ENCODE results near the gene MAML1.

MAML1 gene

GRCh38 chr5:179793468-179794139 lies 61.0 kb downstream of the MAML1 start, which contains the start of gene LTC4S:
LTC4S (plus strand) TSS chr5:179793986; CDS start chr5:179794081, 95 bp downstream.
- peak; percentile 36 for DNase-seq (ENCODE audit: low read depth)

GRCh38 chr5:179794171-179794570 lies 61.5 kb downstream of the MAML1 start:
- no peak for DNase-seq (ENCODE audit: low read depth)

GRCh38 chr5:179794575-179794974 lies 62.0 kb downstream of the MAML1 start:
- no peak for DNase-seq (ENCODE audit: low read depth)

- DNase-seq (ENCODE audit: low read depth), result no peak
Measured at GRCh38 chr5:179795049-179795862, 62.6 kb downstream of the MAML1 start.

- peak; percentile 83 for DNase-seq (ENCODE audit: low read depth)
Measured at GRCh38 chr5:179795863-179796833, 63.5 kb downstream of the MAML1 start.

- no peak for DNase-seq (ENCODE audit: low read depth)
Measured at GRCh38 chr5:179796877-179797608, 64.4 kb downstream of the MAML1 start.

GRCh38 chr5:179797741-179798140 lies 65.1 kb downstream of the MAML1 start:
- DNase-seq (ENCODE audit: low read depth), result no peak

GRCh38 chr5:179798144-179798770 lies 65.6 kb downstream of the MAML1 start:
- DNase-seq (ENCODE audit: low read depth), result no peak

GRCh38 chr5:179798771-179799643 lies 66.4 kb downstream of the MAML1 start:
- DNase-seq (ENCODE audit: low read depth), result no peak

GRCh38 chr5:179799644-179799973 lies 67.0 kb downstream of the MAML1 start:
- DNase-seq (ENCODE audit: low read depth), result no peak

GRCh38 chr5:179800071-179800695 lies 67.6 kb downstream of the MAML1 start:
- no peak for DNase-seq (ENCODE audit: low read depth)

- DNase-seq (ENCODE audit: low read depth), result no peak
Measured at GRCh38 chr5:179800696-179801201, 68.1 kb downstream of the MAML1 start.

- no peak for DNase-seq (ENCODE audit: low read depth)
Measured at GRCh38 chr5:179801304-179802206, 68.9 kb downstream of the MAML1 start.

- DNase-seq (ENCODE audit: low read depth), result no peak
Measured at GRCh38 chr5:179802207-179802883, 69.7 kb downstream of the MAML1 start.

GRCh38 chr5:179802950-179803562 lies 70.4 kb downstream of the MAML1 start:
- DNase-seq (ENCODE audit: low read depth), result no peak

GRCh38 chr5:179803651-179804554 lies 71.3 kb downstream of the MAML1 start:
- no peak for DNase-seq (ENCODE audit: low read depth)

All from iris pigment epithelial cell (primary cell).